IMR-90 (cell line): Measurements from ENCODE around the gene TGFBR2.

Source experiments
- BHLHE40 ChIP-seq: fragments of 150-350 bp; IDR thresholded peaks from 2 replicates; pipeline ENCODE4 v1.6.1; 2016; ENCODE audit warnings: mild to moderate bottlenecking, low read depth, low read length
- CEBPB ChIP-seq: IDR thresholded peaks from 2 replicates; pipeline ENCODE4 v1.6.1; 2012; ENCODE audit warnings: low read depth, low read length, improper control_type of control experiment
- CHD1 ChIP-seq: IDR thresholded peaks from 2 replicates; pipeline ENCODE4 v1.6.1; 2012; ENCODE audit warnings: low read depth, low read length, improper control_type of control experiment
- MAZ ChIP-seq: IDR thresholded peaks from 2 replicates; pipeline ENCODE4 v1.6.1; 2012; ENCODE audit warnings: low read depth, mild to moderate bottlenecking, low read length, improper control_type of control experiment, moderate library complexity, borderline replicate concordance
- POLR2A ChIP-seq: IDR thresholded peaks from 2 replicates; pipeline ENCODE4 v1.6.1; 2012; ENCODE audit warnings: mild to moderate bottlenecking, low read depth, low read length
- RCOR1 ChIP-seq: IDR thresholded peaks from 2 replicates; pipeline ENCODE4 v1.6.1; 2012; ENCODE audit warnings: mild to moderate bottlenecking, low read length, improper control_type of control experiment; ENCODE audit not compliant: insufficient replicate concordance
- RFX5 ChIP-seq: IDR thresholded peaks from 2 replicates; pipeline ENCODE4 v1.8.0; 2012; ENCODE audit warnings: low read depth, mild to moderate bottlenecking, low read length, moderate library complexity
- SMC3 ChIP-seq: fragments of 150-350 bp; IDR thresholded peaks from 2 replicates; pipeline ENCODE4 v1.6.1; 2016; ENCODE audit warnings: low read depth, mild to moderate bottlenecking, antibody characterized with exemption, low read length, moderate library complexity
- TF ChIP-seq, protein P1 (sequence below): conservative IDR thresholded peaks from 2 replicates; pipeline ENCODE4 v1.5.1; 2012; ENCODE audit warnings: mild to moderate bottlenecking, low read depth, low read length, improper control_type of control experiment
- TF ChIP-seq, protein P2 (sequence below): fragments of 150-350 bp; IDR thresholded peaks from 2 replicates; pipeline ENCODE4 v1.6.1; 2017; ENCODE audit warnings: mild to moderate bottlenecking, antibody characterized with exemption, low read length, low read depth

DNA sequence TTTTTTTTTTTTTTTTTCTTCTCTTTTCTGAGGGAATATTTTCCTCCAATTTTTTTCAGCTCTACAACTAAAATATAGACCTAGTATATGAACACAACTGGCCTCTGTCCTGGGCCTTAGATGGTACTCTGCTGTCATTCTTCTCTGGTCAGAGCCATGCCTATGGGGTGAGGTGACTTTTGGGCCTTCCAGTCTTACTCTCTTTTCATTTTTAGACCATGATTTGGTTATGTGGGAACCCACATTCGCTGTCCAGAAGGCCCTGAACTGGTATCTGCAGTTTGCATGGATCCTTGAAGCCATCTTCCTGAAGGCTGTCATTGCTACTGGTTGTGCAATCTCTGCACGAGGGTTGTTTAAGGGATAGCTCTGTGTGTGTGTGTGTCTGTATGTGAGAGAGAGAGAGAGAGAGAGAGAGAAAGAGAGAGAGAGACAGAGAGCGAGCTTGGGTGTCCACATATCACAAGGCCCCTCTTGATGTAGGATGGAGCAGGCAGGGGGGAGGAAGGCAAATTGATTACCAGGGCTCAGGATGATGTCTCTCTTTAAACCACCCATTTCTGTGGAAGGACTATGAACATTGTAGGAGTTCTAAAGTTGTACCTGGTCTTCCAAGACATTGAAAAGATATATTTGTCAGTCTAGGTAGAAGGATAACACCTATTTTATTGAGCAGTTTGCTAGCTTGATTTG lies 6.9 kb downstream of the TGFBR2 start:
- no peak for TF ChIP-seq POLR2A
- no peak for TF ChIP-seq CHD1
- TF ChIP-seq, protein P1, sequence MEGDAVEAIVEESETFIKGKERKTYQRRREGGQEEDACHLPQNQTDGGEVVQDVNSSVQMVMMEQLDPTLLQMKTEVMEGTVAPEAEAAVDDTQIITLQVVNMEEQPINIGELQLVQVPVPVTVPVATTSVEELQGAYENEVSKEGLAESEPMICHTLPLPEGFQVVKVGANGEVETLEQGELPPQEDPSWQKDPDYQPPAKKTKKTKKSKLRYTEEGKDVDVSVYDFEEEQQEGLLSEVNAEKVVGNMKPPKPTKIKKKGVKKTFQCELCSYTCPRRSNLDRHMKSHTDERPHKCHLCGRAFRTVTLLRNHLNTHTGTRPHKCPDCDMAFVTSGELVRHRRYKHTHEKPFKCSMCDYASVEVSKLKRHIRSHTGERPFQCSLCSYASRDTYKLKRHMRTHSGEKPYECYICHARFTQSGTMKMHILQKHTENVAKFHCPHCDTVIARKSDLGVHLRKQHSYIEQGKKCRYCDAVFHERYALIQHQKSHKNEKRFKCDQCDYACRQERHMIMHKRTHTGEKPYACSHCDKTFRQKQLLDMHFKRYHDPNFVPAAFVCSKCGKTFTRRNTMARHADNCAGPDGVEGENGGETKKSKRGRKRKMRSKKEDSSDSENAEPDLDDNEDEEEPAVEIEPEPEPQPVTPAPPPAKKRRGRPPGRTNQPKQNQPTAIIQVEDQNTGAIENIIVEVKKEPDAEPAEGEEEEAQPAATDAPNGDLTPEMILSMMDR = no peak
- no peak for TF ChIP-seq BHLHE40
- TF ChIP-seq, protein P2, sequence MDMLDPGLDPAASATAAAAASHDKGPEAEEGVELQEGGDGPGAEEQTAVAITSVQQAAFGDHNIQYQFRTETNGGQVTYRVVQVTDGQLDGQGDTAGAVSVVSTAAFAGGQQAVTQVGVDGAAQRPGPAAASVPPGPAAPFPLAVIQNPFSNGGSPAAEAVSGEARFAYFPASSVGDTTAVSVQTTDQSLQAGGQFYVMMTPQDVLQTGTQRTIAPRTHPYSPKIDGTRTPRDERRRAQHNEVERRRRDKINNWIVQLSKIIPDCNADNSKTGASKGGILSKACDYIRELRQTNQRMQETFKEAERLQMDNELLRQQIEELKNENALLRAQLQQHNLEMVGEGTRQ = no peak
- TF ChIP-seq MAZ = no peak
- no peak for TF ChIP-seq SMC3
- TF ChIP-seq RFX5 = no peak
- peak; percentile 81 for TF ChIP-seq CEBPB
- no peak for TF ChIP-seq RCOR1
